HCT116 (cell line): Measurements from ENCODE around the gene RTF2. TPM values are rescaled to one million over a fixed set of nuclear protein-coding genes. Genes with fewer than 3 reads are reported as not detected.

ENCODE experiments used
- ATAC-seq: fragments of 200-7000 bp; cut with Tn5 transposase; 2 replicates; pipeline ENCODE4 v1.9.1; 2020; ENCODE audit warnings: mild to moderate bottlenecking, moderate library complexity
- BruUV-seq: library from RNA; stranded (reverse); fragments of 400-500 nt; replicated peaks from 2 replicates; lab custom pipeline; 2021; lab: Mats Ljungman, UMichigan
- CTCF ChIA-PET: fragments of 300-600 bp; sonication (Branson Sonifier 250); formaldehyde crosslinking; loops from one replicate; lab custom pipeline; 2021; ENCODE audit warnings: antibody characterized with exemption; lab: Charles Lee
- POLR2A ChIA-PET: fragments of 300-600, 350-600 bp; sonication (Branson Sonifier 250); formaldehyde crosslinking; loops from one replicate; lab custom pipeline; 2021; ENCODE audit warnings: antibody characterized with exemption; lab: Charles Lee
- RAD21 ChIA-PET, 2 experiments: fragments of 300-600 bp; sonication (Branson Sonifier 250); formaldehyde crosslinking; loops; one replicate each; lab custom pipeline; 2023; ENCODE audit warnings: low total read pairs in 2 of 2; ENCODE audit not compliant: uncharacterized antibody in 2 of 2, unreplicated experiment in 2 of 2, low non-redundant PET in 1 of 2; lab: Charles Lee
- DNase-seq: peaks from one replicate; pipeline ENCODE4 v3.0.0-alpha.2; 2010; ENCODE audit warnings: low read depth, low spot score
- H2AFZ ChIP-seq: fragments of 200-600 bp; shearing (Covaris generic), sonication (generic); 2 replicates; pipeline ENCODE4 v1.6.1; 2017; ENCODE audit warnings: low read depth, mixed run types, mixed read lengths, antibody characterized with exemption, low read length; ENCODE audit not compliant: poor library complexity, severe bottlenecking
- H3K27ac ChIP-seq: 2 replicates; pipeline ENCODE4 v1.5.1; 2012; ENCODE audit warnings: low read depth, low read length
- H3K27me3 ChIP-seq: fragments of 200-600 bp; sonication (generic); 2 replicates; pipeline ENCODE4 v1.6.1; 2016; ENCODE audit warnings: mixed run types, low read length, mixed read lengths; ENCODE audit not compliant: insufficient read depth
- H3K36me3 ChIP-seq, 2 experiments: fragments of 200-500 bp in 1 of 2; fragments of 200-600 bp in 1 of 2; sonication (Bioruptor generic) in 1 of 2; sonication (generic) in 1 of 2; 2 replicates each; pipeline versions ENCODE4 v1.5.1 to v1.6.1; 2014 to 2016; ENCODE audit warnings: low read length in 2 of 2, inconsistent platforms in 1 of 2, mixed read lengths in 1 of 2, mixed run types in 1 of 2; ENCODE audit not compliant: insufficient read depth in 2 of 2, control insufficient read depth in 1 of 2
- H3K4me1 ChIP-seq, 2 experiments: fragments of 200-600 bp in 1 of 2; sonication (generic) in 1 of 2; 2 replicates each; pipeline versions ENCODE4 v1.5.1 to v1.6.1; 2012 to 2017; ENCODE audit warnings: low read length in 2 of 2, inconsistent platforms in 1 of 2, mild to moderate bottlenecking in 1 of 2, mixed read lengths in 1 of 2, mixed run types in 1 of 2, moderate library complexity in 1 of 2; ENCODE audit not compliant: insufficient read depth in 2 of 2, control insufficient read depth in 1 of 2
- H3K4me2 ChIP-seq: fragments of 200-600 bp; sonication (generic); 2 replicates; pipeline ENCODE4 v1.6.1; 2017; ENCODE audit warnings: mixed run types, low read length, mixed read lengths
- H3K4me3 ChIP-seq, 2 experiments: fragments of 200-600 bp in 1 of 2; sonication (generic) in 1 of 2; replicated peaks in 1 of 2; 2 replicates each; pipeline ENCODE4 v1.5.1; 2011 to 2016; ENCODE audit warnings: low read length in 2 of 2, control low read depth in 1 of 2, low read depth in 1 of 2, mild to moderate bottlenecking in 1 of 2, mixed read lengths in 1 of 2, mixed run types in 1 of 2
- H3K79me2 ChIP-seq: fragments of 200-600 bp; sonication (generic); 2 replicates; pipeline ENCODE4 v1.6.1; 2017; ENCODE audit warnings: mild to moderate bottlenecking, mixed run types, low read length, moderate library complexity, mixed read lengths; ENCODE audit not compliant: insufficient read depth
- H3K9ac ChIP-seq: fragments of 200-600 bp; sonication (generic); 2 replicates; pipeline ENCODE4 v1.6.1; 2016; ENCODE audit warnings: low read length, mixed read lengths
- H3K9me2 ChIP-seq: fragments of 200-600 bp; sonication (generic), shearing (Covaris generic); 2 replicates; pipeline ENCODE4 v1.6.1; 2017; ENCODE audit warnings: mixed run types, mild to moderate bottlenecking, moderate library complexity; ENCODE audit not compliant: insufficient read depth
- H3K9me3 ChIP-seq, 2 experiments: fragments of 200-500 bp in 1 of 2; fragments of 200-600 bp in 1 of 2; sonication (Bioruptor generic) in 1 of 2; sonication (generic) in 1 of 2; 2 replicates each; pipeline ENCODE4 v1.6.1; 2014 to 2017; ENCODE audit warnings: low read length in 2 of 2, mixed read lengths in 2 of 2, inconsistent platforms in 1 of 2, low read depth in 1 of 2, mild to moderate bottlenecking in 1 of 2, mixed run types in 1 of 2, moderate library complexity in 1 of 2; ENCODE audit not compliant: control insufficient read depth in 1 of 2, insufficient read depth in 1 of 2
- H4K20me1 ChIP-seq: fragments of 200-600 bp; sonication (generic), shearing (Covaris generic); 2 replicates; pipeline ENCODE4 v1.6.1; 2017; ENCODE audit warnings: mixed run types, mild to moderate bottlenecking, moderate library complexity; ENCODE audit not compliant: insufficient read depth
- ATF3 ChIP-seq: IDR thresholded peaks from 2 replicates; pipeline ENCODE4 v1.6.1; 2012
- CTCF ChIP-seq, 3 experiments: fragments of 200-600 bp in 1 of 3; sonication (generic) in 1 of 3; IDR thresholded peaks in 2 of 3; conservative IDR thresholded peaks in 1 of 3; 2 replicates each; pipeline ENCODE4 v1.5.1; 2012 to 2017; ENCODE audit warnings: low read depth in 2 of 3, low read length in 2 of 3, antibody characterized with exemption in 1 of 3, borderline replicate concordance in 1 of 3, control low read depth in 1 of 3, mild to moderate bottlenecking in 1 of 3, mixed read lengths in 1 of 3, mixed run types in 1 of 3, moderate library complexity in 1 of 3; ENCODE audit not compliant: insufficient read depth in 1 of 3
- ELF1 ChIP-seq: IDR thresholded peaks from 2 replicates; pipeline ENCODE4 v1.6.1; 2012; ENCODE audit warnings: low read depth, borderline replicate concordance
- EZH2 ChIP-seq: fragments of 200-600 bp; sonication (generic); IDR thresholded peaks from 2 replicates; pipeline ENCODE4 v1.6.1; 2017; ENCODE audit warnings: antibody characterized with exemption, mixed run types
- FOSL1 ChIP-seq: IDR thresholded peaks from 2 replicates; pipeline ENCODE4 v1.6.1; 2012; ENCODE audit warnings: low read depth
- MAX ChIP-seq: IDR thresholded peaks from 2 replicates; pipeline ENCODE4 v1.6.1; 2012
- POLR2A ChIP-seq: IDR thresholded peaks from 2 replicates; pipeline ENCODE4 v1.7.0; 2011; ENCODE audit warnings: borderline replicate concordance; ENCODE audit not compliant: insufficient read depth, insufficient read length; ENCODE audit errors: extremely low read depth
- SRF ChIP-seq: IDR thresholded peaks from 2 replicates; pipeline ENCODE4 v1.6.1; 2012; ENCODE audit warnings: low read depth
- ZFX ChIP-seq: fragments of 450-650 bp; IDR thresholded peaks from 2 replicates; pipeline ENCODE4 v1.6.1; 2017
- ZNF274 ChIP-seq: fragments of 200-500 bp; sonication (Bioruptor generic); IDR thresholded peaks from 2 replicates; pipeline ENCODE4 v1.6.1; 2014; ENCODE audit warnings: mild to moderate bottlenecking, low read depth, low read length, inconsistent platforms
- intact Hi-C: fragments of 100-400 bp; cut with micrococcal nuclease; formaldehyde crosslinking; loops from 2 replicates; pipeline ENCODE4 v1.10.0; 2022
- total RNA-seq: library from RNA; stranded (reverse); gene quantifications from one replicate; pipeline ENCODE4 v1.2.1, GENCODE V29; 2021; ENCODE audit not compliant: unreplicated experiment

The RTF2 gene
- total RNA-seq, 1 experiment from 2014 or later, result 73.8 TPM

GRCh38 chr20:56537997-56538396, 69.6 kb downstream of the RTF2 start:
- Histone ChIP-seq H3K4me3 (no peak overlapping the region), H4K20me1 (no peaks in the 10 kb centered on the region), H2AFZ (no peak overlapping the region), H3K9ac (no peak overlapping the region), H3K27me3 (no peaks in the 10 kb centered on the region), H3K4me1 (no peaks in the 10 kb centered on the region), H3K79me2 (no peaks in the 10 kb centered on the region), H3K9me3 (no peaks in the 10 kb centered on the region), H3K4me2 (no peak overlapping the region), H3K36me3 (no peaks in the 10 kb centered on the region), H3K9me2 (no peaks in the 10 kb centered on the region), H3K27ac (no peak overlapping the region)
- POLR2A ChIA-PET, result no interaction called here
- CTCF ChIA-PET, result no interaction called here
- ATAC-seq, result no peak
- RAD21 ChIA-PET, result no interaction called here
- no peak for TF ChIP-seq ELF1
- no peak for TF ChIP-seq ZFX
- no peak for TF ChIP-seq ZNF274
- no peak for TF ChIP-seq SRF
- TF ChIP-seq POLR2A, result no peak
- no peak for TF ChIP-seq CTCF (IDR thresholded peaks at IDR 0.05 in 2 of 3, conservative IDR thresholded peaks at IDR 0.05 in 1 of 3; ENCODE audit: borderline replicate concordance in 1 of 3, insufficient read depth in 1 of 3, low read depth in 2 of 3, low read length in 2 of 3)
- no peak for TF ChIP-seq ATF3
- no peak for TF ChIP-seq EZH2
- TF ChIP-seq MAX, result no peak
- intact Hi-C loops, result no loop called here
- BruUV-seq, result no TSS peak
- DNase-seq, result no peak

- H3K79me2 ChIP-seq, result no peaks in the 10 kb centered on the region
- H3K9ac ChIP-seq, result no peak overlapping the region
- no TSS peak for BruUV-seq
- ChIA-PET RAD21 (no interaction called here), POLR2A (no interaction called here), CTCF (no interaction called here)
- H3K27me3 ChIP-seq, result no peaks in the 10 kb centered on the region
- H3K27ac ChIP-seq, result no peak overlapping the region
- TF ChIP-seq FOSL1, result no peak
- H4K20me1 ChIP-seq, result no peaks in the 10 kb centered on the region
- no peak overlapping the region for H3K4me3 ChIP-seq
- H3K36me3 ChIP-seq, result no peaks in the 10 kb centered on the region
- H2AFZ ChIP-seq, result no peak overlapping the region
- intact Hi-C loops, result no loop called here
- no peaks in the 10 kb centered on the region for H3K4me1 ChIP-seq
- H3K4me2 ChIP-seq, result no peak overlapping the region
- ATAC-seq (no peak), DNase-seq (no peak)
- H3K9me3 ChIP-seq, result no peaks in the 10 kb centered on the region
- H3K9me2 ChIP-seq, result no peaks in the 10 kb centered on the region
These were observed 72.0 kb downstream of the RTF2 start for GRCh38 chr20:56540415-56540814.
